H1 (cell line): Measurements from ENCODE around the gene SLAMF1. TPM values are rescaled to one million over a fixed set of nuclear protein-coding genes. Genes with fewer than 3 reads are reported as not detected.

Source experiments
- BCL11A ChIP-seq, 2 experiments: IDR thresholded peaks; one replicate each; pipeline ENCODE4 v1.6.1; 2011; ENCODE audit warnings: low read depth in 2 of 2, low read length in 2 of 2, mild to moderate bottlenecking in 2 of 2
- CBX5 ChIP-seq: fragments of 300-800, 300-1000 bp; sonication (generic); IDR thresholded peaks from 2 replicates; pipeline ENCODE4 v1.7.1; 2016; ENCODE audit warnings: antibody characterized with exemption, low read length, low read depth
- POLR2A ChIP-seq, 2 experiments: IDR thresholded peaks; 1 replicate in 1 of 2; 2 replicates in 1 of 2; pipeline ENCODE4 v1.6.1; 2011; ENCODE audit warnings: low read depth in 2 of 2, low read length in 2 of 2, mild to moderate bottlenecking in 2 of 2; ENCODE audit errors: control extremely low read depth in 1 of 2
- SP1 ChIP-seq: IDR thresholded peaks from 2 replicates; pipeline ENCODE4 v1.6.1; 2011; ENCODE audit warnings: low read depth, low read length
- TCF12 ChIP-seq: IDR thresholded peaks from 2 replicates; pipeline ENCODE4 v1.6.1; 2011; ENCODE audit warnings: low read depth, mild to moderate bottlenecking, low read length
- polyA plus RNA-seq, 7 experiments: library from polyadenylated mRNA; depleted of rRNA in 3 of 7; stranded (reverse) in 5 of 7; unstranded in 2 of 7; fragments of >200 nt in 5 of 7; fragments of 200-250 nt in 2 of 7; gene quantifications; 1 replicate in 5 of 7; 2 replicates in 1 of 7; 4 replicates in 1 of 7; pipeline versions ENCODE4 v1.2.1 to v1.2.3, GENCODE V29; 2011 to 2013; ENCODE audit warnings: missing spikeins in 2 of 7, mixed read lengths in 2 of 7
- total RNA-seq: library from RNA; stranded (reverse); fragmentation: NEBNext Ultra II Directional; extraction: Animal tissue kit (Norgen Biotek cat#: 25700); gene quantifications from 2 replicates; pipeline ENCODE4 v1.2.1, GENCODE V29; 2021

Gene SLAMF1
- total and polyA plus RNA-seq, 2 of the 8 experiments (the other 6 are each of a cell fraction or from before 2014, with no cell fraction given) = not detected

GRCh38 chr1:160576884-160577283 lies 70.0 kb downstream of the SLAMF1 start (continued):
- TF ChIP-seq CBX5 = no peak
- no peak for TF ChIP-seq TCF12
- no peak for TF ChIP-seq POLR2A (IDR thresholded peaks at IDR 0.05; ENCODE audit: control extremely low read depth in 1 of 2, low read depth in 2 of 2, low read length in 2 of 2)
- TF ChIP-seq BCL11A (IDR thresholded peaks at IDR 0.05; ENCODE audit: low read depth in 2 of 2, low read length in 2 of 2) = no peak
- no peak for TF ChIP-seq SP1
